ENCODE measurements around the gene S100A2.
"Not testable (repeated sequence)": the region's sequence is repeated elsewhere in the genome, so short reads cannot be mapped to it uniquely, and the experiment has no call there.

Gene S100A2

DNA sequence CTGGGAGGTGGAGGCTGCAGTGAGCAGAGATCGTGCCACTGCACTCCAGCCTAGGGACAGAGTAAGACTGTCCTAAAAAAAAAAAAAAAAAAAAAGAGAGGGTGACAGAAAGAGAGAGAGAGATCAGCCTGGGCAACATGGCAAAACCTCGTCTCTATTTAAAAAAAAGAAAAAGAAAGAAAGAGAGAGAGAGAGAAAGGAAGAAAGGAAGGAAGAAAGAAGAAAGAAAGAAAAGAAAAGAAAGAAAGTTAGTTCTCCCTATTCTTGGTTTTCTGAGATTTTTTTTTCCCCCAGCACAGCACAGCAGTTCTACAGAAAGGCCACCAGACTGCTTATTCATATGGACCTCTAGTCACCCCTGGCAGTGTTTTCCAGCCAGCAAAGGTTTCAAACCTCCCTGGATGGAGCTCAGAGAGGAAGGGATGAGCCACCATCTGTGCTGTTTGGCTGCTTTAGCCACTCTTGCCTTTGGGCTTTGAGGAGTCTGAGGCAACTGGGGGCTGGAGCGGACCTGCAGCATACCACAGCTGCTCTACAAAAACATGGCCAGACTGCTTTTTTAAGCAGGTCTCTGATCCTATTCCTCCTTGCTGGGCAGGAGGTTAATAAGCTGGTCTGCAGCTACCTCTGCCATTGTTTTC, 40.4 kb downstream of the S100A2 start:
- DNase-seq, result no peak
- no peak overlapping the region for H3K9ac ChIP-seq (ENCODE audit: low read length)

DNA sequence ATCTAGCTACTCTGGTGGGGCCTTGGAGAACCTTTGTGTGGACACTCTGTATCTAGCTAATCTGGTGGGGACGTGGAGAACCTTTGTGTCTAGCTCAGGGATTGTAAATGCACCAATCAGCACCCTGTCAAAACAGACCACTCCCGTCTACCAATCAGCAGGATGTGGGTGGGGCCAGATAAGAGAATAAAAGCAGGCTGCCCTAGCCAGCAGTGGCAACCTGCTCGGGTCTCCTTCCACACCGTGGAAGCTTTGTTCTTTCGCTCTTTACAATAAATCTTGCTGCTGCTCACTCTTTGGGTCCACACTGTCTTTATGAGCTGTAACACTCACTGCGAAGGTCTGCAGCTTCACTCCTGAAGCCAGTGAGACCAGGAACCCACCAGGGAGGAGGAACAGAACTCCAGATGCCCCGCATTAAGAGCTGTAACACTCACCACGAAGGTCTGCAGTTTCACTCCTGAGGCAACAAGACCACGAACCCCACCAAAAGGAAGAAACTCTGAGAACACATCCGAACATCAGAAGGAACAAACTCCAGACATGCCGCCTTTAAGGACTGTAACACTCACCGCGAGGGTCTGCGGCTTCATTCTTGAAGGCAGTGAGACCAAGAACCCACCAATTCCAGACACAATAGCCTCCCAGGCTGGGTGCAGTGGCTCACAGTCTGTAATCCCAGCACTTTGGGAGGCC, 43.1 kb downstream of the S100A2 start:
- H3K27me3 ChIP-seq (replicated peaks; ENCODE audit: insufficient read depth, low read length); H3K4me1 ChIP-seq (ENCODE audit: low read length); H3K9me2 ChIP-seq (replicated peaks; ENCODE audit: insufficient read depth, low read length); H3K79me2 ChIP-seq (ENCODE audit: low read length); H3K4me3 ChIP-seq (ENCODE audit: low read length); DNase-seq; H3F3A ChIP-seq (ENCODE audit: insufficient read depth, low read length); H3K27ac ChIP-seq (ENCODE audit: low read length); H3K36me3 ChIP-seq (replicated peaks; ENCODE audit: insufficient read depth, low read length); H4K20me1 ChIP-seq (ENCODE audit: insufficient read depth, low read length); H3K9ac ChIP-seq (ENCODE audit: low read length); H3K4me2 ChIP-seq (ENCODE audit: low read depth, low read length); H3K9me3 ChIP-seq (replicated peaks; ENCODE audit: insufficient read depth, low read length); H2AFZ ChIP-seq (ENCODE audit: low read length): not testable (repeated sequence)

More for the DNA sequence above, 40.4 kb downstream of the S100A2 start:
- H3K9me2 ChIP-seq (replicated peaks; ENCODE audit: insufficient read depth, low read length), result no peaks in the 10 kb centered on the region
- H2AFZ ChIP-seq (ENCODE audit: low read length), result no peak overlapping the region
- no peaks in the 10 kb centered on the region for H3K4me1 ChIP-seq (ENCODE audit: low read length)
- no peak overlapping the region for H3K4me3 ChIP-seq (ENCODE audit: low read length)
- no peaks in the 10 kb centered on the region for H3K79me2 ChIP-seq (ENCODE audit: low read length)
- TF ChIP-seq EZH2 (optimal IDR thresholded peaks at IDR 0.05; ENCODE audit: low read depth, low read length), result no peak
- TF ChIP-seq, protein P1, sequence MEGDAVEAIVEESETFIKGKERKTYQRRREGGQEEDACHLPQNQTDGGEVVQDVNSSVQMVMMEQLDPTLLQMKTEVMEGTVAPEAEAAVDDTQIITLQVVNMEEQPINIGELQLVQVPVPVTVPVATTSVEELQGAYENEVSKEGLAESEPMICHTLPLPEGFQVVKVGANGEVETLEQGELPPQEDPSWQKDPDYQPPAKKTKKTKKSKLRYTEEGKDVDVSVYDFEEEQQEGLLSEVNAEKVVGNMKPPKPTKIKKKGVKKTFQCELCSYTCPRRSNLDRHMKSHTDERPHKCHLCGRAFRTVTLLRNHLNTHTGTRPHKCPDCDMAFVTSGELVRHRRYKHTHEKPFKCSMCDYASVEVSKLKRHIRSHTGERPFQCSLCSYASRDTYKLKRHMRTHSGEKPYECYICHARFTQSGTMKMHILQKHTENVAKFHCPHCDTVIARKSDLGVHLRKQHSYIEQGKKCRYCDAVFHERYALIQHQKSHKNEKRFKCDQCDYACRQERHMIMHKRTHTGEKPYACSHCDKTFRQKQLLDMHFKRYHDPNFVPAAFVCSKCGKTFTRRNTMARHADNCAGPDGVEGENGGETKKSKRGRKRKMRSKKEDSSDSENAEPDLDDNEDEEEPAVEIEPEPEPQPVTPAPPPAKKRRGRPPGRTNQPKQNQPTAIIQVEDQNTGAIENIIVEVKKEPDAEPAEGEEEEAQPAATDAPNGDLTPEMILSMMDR (IDR thresholded peaks at IDR 0.05; ENCODE audit: low read length), result no peak
- TF ChIP-seq EZH2phosphoT487 (IDR thresholded peaks at IDR 0.05; ENCODE audit: low read length), result no peak
- H3K36me3 ChIP-seq (replicated peaks; ENCODE audit: insufficient read depth, low read length), result no peaks in the 10 kb centered on the region
- no peaks in the 10 kb centered on the region for H3F3A ChIP-seq (ENCODE audit: insufficient read depth, low read length)
- H3K27me3 ChIP-seq (replicated peaks; ENCODE audit: insufficient read depth, low read length), result no peaks in the 10 kb centered on the region
- H3K4me2 ChIP-seq (ENCODE audit: low read depth, low read length), result no peak overlapping the region
- no peaks in the 10 kb centered on the region for H3K9me3 ChIP-seq (replicated peaks; ENCODE audit: insufficient read depth, low read length)
- no peak overlapping the region for H3K27ac ChIP-seq (ENCODE audit: low read length)
- no peaks in the 10 kb centered on the region for H4K20me1 ChIP-seq (ENCODE audit: insufficient read depth, low read length)

DNA sequence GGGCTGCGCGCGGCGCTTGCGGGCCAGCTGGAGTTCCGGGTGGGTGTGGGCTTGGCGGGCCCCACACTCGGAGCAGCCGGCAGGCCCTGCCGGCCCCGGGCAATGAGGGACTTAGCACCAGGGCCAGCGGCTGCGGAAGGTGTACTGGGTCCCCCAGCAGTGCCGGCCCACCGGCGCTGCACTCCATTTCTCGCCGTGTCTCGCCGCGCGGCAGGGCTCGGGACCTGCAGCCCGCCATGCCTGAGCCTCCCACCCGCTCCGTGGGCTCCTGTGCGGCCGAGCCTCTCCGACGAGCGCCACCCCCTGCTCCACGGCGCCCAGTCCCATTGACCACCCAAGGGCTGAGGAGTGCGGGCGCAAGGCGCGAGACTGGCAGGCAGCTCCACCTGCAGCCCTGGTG, 43.8 kb downstream of the S100A2 start:
- H3K4me3 ChIP-seq (ENCODE audit: low read length); DNase-seq; H3K27ac ChIP-seq (ENCODE audit: low read length); H3K36me3 ChIP-seq (replicated peaks; ENCODE audit: insufficient read depth, low read length); H3K9ac ChIP-seq (ENCODE audit: low read length); H2AFZ ChIP-seq (ENCODE audit: low read length); H3K9me3 ChIP-seq (replicated peaks; ENCODE audit: insufficient read depth, low read length); H4K20me1 ChIP-seq (ENCODE audit: insufficient read depth, low read length); H3K4me2 ChIP-seq (ENCODE audit: low read depth, low read length); H3F3A ChIP-seq (ENCODE audit: insufficient read depth, low read length); H3K79me2 ChIP-seq (ENCODE audit: low read length); H3K9me2 ChIP-seq (replicated peaks; ENCODE audit: insufficient read depth, low read length); H3K27me3 ChIP-seq (replicated peaks; ENCODE audit: insufficient read depth, low read length); H3K4me1 ChIP-seq (ENCODE audit: low read length): not testable (repeated sequence)

DNA sequence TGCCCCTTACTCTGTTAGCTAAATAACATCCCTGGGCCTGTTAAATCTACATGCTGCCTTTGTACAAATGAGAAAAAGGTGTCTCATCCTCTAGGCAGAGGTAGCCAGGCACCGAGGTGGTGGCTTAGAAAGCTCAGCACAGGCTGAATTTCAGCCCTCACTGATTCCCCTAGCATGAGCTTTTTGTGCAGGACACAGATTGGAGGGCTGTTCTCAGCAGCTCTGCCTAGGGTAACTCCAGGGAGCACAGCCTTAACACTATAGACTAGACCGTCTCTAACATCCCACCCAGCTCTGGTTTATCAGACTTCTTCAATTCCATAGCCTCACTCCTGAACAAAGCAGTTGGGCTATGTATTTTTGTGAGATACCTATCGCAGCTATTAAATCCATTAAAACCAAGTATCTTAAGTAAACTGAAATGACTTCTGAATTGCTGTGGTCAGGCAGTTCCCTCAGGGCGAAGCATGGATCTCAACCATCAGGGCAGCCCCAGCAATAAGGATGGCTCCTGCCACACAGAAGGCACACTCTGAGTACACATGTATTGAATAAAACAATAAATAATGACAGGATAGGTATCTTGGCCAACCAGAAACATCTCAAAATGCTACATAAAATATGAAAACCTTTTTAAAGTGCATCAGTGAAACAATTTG, 44.7 kb downstream of the S100A2 start:
- H2AFZ ChIP-seq (ENCODE audit: low read length), result no peak overlapping the region

DNA sequence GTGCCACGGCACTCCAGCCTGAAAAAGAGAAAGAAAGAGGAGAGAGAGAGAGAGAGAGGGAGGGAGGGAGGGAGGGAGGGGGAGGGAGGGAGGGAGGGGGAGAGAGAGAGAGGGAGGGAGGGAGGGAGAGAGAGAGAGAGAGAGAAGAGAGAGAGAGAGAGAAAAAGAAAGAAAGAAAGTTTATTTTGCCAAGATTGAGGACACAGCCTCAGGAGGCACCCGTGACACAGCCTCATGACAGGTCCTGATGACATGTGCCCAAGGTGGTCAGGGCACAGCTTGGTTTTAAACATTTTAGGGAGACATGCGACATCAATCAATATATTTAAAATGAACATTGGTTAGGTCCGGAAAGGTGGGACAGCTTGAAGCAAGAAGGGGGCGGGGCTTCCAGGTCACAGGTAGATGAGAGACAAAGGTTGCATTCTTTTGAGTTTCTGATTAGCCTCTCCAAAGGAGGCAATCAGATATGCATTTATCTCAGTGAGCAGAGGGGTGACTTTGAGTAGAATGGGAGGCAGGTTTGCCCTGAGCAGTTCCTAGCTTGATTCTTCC, 45.4 kb downstream of the S100A2 start:
- H3K4me2 ChIP-seq (ENCODE audit: low read depth, low read length); H3K36me3 ChIP-seq (replicated peaks; ENCODE audit: insufficient read depth, low read length); H3K9ac ChIP-seq (ENCODE audit: low read length); H4K20me1 ChIP-seq (ENCODE audit: insufficient read depth, low read length); H3K4me3 ChIP-seq (ENCODE audit: low read length); H3F3A ChIP-seq (ENCODE audit: insufficient read depth, low read length); H3K27me3 ChIP-seq (replicated peaks; ENCODE audit: insufficient read depth, low read length); H3K79me2 ChIP-seq (ENCODE audit: low read length); H2AFZ ChIP-seq (ENCODE audit: low read length); H3K27ac ChIP-seq (ENCODE audit: low read length); DNase-seq; H3K9me2 ChIP-seq (replicated peaks; ENCODE audit: insufficient read depth, low read length); H3K4me1 ChIP-seq (ENCODE audit: low read length); H3K9me3 ChIP-seq (replicated peaks; ENCODE audit: insufficient read depth, low read length): not testable (repeated sequence)

More for the DNA sequence above, 44.7 kb downstream of the S100A2 start:
- DNase-seq, result no peak
- Histone ChIP-seq H3K27ac (ENCODE audit: low read length) (no peak overlapping the region), H3F3A (ENCODE audit: insufficient read depth, low read length) (no peaks in the 10 kb centered on the region), H3K4me2 (ENCODE audit: low read depth, low read length) (no peak overlapping the region), H3K36me3 (replicated peaks; ENCODE audit: insufficient read depth, low read length) (no peaks in the 10 kb centered on the region), H3K4me1 (ENCODE audit: low read length) (no peaks in the 10 kb centered on the region), H3K9ac (ENCODE audit: low read length) (no peak overlapping the region), H3K4me3 (ENCODE audit: low read length) (no peak overlapping the region), H3K27me3 (replicated peaks; ENCODE audit: insufficient read depth, low read length) (no peaks in the 10 kb centered on the region), H3K79me2 (ENCODE audit: low read length) (no peaks in the 10 kb centered on the region), H4K20me1 (ENCODE audit: insufficient read depth, low read length) (no peaks in the 10 kb centered on the region), H3K9me3 (replicated peaks; ENCODE audit: insufficient read depth, low read length) (no peaks in the 10 kb centered on the region), H3K9me2 (replicated peaks; ENCODE audit: insufficient read depth, low read length) (no peaks in the 10 kb centered on the region)
- TF ChIP-seq EZH2 (optimal IDR thresholded peaks at IDR 0.05; ENCODE audit: low read depth, low read length) (no peak), EZH2phosphoT487 (IDR thresholded peaks at IDR 0.05; ENCODE audit: low read length) (no peak)
- TF ChIP-seq, protein P1 (IDR thresholded peaks at IDR 0.05; ENCODE audit: low read length), result no peak

Data from MM.1S (cell line).